GM21528 (cell line): ENCODE results near the gene BAZ1B.
"Not testable (repeated sequence)": the region's sequence is repeated elsewhere in the genome, so short reads cannot be mapped to it uniquely, and the experiment has no call there.

ENCODE experiments used
- ATAC-seq: cut with Tn5 transposase; IDR thresholded peaks from one replicate; pipeline ENCODE4 v1.9.1; 2021; ENCODE audit warnings: mild to moderate bottlenecking, moderate library complexity; ENCODE audit not compliant: unreplicated experiment, low FRiP score

Gene BAZ1B

DNA sequence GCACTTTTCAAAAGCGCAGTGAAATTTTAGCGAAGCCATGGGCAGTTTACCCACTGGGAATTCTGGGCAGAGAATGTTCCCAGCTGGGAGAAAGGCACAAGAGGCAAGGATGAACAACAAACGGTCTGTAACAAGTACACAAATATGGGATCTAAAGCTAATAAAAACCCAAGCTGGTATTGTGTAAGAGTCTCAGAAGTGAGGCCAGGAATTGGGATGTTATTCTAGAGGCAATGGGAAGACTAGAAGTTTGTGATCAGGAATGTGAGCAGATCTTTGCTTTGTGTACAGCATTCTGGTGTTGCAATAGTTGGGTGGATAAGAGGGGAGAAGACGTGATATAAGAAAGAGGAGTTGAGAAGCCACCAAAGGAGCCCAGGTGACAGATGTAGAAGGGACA, 73.5 kb downstream of the BAZ1B start:
- no peak for ATAC-seq

DNA sequence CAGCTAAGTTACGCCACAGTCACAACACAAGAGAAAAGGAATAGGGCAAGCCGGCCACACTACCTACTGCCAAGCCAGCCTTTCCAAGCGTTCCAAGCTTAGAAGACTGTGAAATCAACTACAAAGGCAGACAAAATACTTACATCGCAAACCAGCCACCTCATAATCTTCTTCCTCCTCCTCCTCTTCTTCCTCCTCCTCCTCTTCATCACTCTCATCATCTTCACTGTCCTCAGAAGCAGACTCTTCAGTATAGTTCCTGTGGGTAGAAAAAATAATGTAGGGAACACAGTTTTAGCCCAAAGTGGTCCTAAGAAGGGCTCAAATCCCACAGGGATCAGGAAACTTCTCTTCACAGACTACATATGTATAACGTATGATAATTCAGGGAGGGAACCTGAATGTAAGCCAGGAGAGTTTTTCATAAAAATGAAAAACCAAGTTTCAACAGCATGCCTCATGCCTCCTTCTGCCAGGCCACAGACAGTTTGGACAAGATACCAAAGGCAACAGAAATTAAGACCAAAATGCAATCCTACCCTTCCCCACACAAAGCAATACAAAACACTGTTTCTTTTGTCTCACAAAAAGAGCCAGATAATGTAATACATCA, 74.9 kb downstream of the BAZ1B start:
- no peak for ATAC-seq

DNA sequence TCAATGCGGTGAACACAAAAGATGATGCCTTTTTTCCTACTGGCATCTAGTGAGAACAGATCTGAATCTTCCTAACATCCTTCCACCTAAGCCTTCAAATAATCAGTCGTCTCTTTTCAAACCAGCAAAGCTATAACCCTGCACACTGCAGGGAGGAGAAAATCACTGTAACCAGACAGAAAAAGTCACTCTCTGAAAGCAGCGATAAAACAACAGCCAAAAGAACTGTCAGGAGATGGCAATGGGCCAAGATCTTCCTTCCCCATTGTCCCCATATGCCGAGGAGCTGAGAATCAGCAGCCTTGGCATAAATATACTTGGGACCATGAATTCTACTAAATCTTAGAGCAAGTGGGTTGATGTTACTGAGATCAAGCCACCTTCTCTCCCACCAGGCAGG, 75.4 kb downstream of the BAZ1B start:
- no peak for ATAC-seq

DNA sequence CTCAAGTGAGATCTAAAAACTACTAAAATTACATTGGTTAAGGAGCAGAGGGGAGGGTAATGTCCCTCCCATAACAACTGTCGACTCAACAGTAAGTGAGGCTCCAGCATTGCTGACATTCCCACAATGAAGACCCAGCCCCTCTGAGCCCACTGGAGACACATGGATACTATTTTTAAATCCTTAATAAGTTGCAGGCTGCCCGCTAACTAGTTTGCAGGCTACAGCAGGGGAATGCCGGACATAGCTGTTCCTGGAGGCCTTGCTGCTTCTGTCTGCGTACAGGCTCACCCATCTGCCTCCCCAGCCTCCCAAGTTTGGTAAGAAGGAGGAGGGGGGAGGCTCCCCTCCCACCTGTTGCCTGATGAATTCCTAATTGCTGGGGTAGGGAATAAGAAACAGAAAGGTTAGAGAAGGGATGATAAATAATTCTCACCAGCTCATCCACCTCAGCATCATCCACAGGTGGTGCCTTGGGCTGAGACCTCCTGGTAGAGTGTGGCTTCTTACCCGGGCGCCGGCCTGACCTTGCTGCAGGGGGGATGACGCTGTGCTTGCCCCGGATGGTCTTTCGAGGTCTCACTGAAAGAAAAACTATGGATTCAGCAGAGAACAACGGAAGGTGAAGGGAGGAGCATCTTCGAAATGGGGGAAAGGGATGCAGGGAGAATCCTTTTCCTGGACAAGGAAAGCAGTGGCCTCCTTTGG, 78.4 kb downstream of the BAZ1B start:
- ATAC-seq: no peak

DNA sequence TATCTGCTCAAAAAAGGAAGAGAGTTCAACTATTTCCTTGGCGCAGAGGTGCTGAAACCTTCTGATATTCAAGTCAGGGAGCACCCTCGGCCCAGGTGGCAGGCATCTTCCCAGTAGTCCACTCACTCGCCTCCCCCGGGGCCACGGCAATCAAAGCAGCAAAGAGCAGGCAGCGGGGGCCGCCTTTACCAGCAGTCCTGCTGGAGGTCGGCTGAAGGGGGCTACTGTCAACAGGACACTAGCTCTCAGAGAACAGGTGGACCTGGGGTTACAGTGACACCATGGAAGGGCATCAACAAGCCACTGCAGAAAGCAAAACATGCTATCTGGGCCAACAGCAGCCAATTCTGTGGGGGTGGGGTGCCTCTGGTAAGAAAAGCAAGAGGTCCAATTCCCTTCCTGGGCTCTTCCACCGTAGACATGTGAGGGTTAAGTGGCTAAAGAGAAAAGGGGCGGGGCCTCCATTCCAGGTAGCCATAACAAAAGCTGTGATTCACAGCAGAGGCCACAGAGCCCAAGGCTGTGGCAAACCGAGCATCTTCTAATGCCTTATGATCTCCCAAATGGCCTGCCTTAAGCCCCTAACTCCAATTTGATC, 79.1 kb downstream of the BAZ1B start:
- no peak for ATAC-seq

DNA sequence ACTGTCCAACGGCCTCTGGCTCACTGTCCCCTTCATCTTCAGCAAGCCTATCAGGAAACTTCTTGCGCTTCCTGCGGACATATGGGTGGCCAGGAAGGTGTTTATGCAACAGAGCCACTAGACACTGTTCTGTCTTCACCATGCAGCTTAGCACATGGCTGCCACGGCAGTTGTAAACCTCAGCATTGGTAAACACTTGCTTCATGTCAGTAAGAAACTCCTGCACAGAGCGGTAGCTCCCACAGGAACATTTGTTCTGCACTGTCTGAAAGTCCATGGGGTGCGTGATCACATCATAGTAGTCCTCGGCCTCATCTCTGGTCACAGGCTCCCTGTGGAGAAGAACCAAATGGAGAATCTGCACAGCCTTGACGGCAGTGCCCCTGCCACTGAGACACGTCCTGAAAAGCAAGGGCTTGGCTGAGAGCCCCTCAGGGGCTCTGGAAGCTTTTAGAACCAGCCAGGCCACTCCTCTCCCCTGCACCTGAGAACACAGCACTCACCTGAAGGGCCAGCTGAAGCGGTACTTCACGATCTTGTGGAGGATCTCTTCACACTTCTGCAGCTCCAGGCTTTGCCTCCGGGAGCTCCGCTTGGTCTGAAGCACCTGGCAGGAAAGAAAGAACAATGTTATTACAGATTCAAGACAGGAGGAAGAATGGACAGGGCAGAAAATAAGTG, 79.7 kb downstream of the BAZ1B start:
- no peak for ATAC-seq

DNA sequence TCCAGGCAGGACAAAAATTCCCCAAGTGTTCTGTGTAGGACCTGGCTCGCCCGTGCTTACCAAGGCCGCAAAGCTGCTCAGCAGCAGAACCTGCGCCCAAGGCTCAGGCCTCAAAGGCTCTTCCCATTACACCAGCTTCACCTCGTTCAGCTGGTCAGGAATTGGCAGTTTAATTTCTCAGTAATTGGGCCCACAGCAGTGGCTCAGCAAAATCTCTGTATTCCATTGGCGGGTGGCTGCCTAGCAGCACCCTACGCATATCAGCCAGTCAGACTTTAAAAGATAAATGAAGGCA, 82.7 kb downstream of the BAZ1B start:
- ATAC-seq: no peak

DNA sequence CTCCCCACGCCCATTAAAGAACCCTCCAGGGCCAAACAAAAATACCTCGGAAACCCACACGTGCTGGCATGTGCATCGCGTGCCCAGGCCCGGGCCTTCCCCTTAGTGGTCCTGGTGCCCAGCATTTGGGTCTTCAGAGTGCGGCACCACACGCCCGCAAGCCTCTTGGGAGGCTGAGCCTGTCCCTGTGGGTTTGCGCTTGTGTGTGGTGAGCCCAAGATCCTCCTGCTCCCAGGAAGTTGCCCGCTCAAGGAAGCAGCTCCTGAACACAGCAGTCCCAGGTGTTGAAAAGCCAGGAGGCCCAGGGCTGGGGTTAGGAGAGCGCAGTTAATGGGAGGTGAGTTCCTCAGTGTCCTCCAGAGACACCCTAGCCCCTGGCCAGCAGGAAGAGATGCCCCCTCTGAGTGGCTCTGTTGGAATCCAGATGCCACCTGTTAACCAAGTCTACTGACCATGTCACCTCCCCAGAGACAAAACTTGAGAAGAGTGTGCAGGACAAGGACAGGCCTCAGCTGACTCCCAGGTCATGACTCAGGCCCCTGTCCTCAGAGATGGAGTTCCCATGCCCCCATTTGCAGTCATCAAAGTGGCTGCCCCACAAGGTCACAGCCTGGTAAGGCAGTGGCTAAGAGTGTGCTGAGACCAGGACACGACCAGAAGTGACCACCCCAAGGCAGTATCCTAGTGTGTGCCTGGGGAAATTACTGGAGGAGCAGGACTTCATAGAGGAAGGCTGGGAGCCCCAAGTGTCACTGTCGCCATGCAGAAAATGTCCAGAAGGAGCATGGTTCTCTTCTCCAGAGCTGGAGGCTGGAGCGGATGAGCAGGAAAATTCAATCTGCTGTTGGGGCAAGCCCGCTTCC, 83.3 kb downstream of the BAZ1B start:
- no peak for ATAC-seq

DNA sequence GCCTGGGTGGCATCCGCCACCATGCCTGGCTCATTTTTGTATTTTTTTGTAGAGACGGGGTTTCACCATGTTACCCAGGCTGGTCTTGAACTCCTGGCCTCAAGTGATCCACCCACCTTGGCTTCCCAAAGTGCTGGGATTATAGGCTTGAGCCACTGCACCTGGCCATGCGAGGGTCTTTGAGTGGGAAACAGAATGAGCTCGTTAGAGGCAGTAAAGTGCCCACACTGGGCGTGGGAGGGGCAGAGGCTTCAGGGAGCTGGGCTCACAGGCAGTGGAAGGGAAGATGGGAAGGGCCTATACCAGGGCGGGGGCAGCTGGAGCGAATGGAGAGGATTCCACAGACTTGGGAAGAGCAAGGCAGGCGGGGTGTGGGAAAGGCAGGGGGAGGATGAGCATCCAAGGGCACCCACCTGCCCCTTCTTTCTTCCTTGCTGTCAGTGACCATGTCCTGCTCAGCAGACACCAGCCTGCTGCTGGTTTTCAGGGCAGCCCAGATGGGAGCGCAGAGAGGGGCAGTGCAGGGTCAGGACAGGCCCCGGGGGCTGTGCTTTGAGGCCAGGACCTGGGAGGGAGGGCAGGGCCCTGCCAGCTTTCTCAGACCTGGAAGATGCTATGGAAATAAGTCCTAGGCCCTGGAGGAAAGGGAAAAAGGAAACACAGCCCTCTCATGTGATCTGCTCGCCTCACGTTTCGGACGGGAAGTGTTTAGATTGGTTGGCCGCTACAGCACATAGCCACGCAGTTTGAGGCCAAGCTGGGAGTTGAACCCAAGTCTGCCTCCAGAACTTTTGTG, 84.3 kb downstream of the BAZ1B start:
- ATAC-seq: no peak

DNA sequence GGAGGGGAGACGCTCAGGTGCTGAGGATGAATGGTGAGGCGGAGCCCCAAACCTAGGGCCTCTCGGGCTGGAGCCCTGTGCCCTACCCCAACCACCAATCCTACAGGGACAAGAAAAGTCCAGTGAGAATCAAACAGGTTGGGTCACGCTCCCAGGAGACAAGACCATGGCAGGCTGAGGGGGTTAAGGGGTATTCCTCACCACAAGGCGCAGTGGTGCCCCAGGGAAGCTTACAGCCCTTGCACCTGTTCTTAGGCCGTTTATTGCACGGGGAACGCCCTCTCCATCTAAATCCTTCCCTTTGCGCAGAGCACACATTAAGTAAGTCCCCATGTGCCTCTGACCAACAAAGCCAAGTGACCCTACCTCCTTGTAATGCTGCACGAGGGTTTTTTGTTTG, 85.0 kb downstream of the BAZ1B start:
- no peak for ATAC-seq

DNA sequence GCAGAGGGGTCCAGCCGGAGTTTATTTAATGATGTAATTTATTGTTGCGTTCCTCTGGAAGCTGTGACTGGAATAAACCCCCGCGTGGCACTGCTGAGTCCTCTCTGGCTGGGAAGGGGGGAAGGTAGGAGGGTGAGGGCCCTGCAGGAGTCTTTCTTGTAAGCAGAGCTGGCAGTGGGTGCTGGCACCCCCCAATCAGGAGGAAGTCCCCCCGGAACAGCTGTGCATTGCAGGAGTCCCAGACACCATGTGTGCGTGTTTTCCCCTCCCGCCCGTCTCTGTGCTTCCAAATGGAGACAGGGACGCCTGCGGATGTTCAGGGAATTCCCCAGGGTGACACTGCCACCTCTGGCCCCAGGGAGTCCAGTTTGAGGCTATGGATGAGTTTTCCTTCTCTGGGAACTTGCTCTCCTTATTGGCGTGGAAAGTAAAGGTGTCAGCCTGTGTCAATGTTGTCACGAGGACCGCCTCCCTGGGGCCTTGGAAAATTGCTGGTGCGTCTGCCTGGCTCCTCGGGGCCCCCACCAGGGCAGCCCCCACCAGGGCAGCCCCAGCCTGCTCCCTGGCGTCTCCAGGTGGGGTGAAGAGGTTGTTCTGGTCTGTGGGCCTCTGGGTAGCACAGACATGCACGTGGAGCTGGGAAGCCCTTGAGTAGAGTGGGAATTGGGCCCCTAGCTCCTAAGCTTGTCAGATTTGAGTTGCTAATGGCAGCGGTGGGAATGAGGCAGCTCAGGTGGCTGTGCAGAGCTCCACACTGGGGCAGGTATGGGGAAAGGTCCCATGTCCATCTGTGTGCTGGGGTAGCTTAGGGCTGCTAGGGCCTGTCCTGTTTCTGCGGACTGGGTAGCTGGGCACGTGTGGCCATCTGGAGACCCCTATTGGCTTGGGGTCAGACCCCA, 85.8 kb downstream of the BAZ1B start:
- no peak for ATAC-seq

DNA sequence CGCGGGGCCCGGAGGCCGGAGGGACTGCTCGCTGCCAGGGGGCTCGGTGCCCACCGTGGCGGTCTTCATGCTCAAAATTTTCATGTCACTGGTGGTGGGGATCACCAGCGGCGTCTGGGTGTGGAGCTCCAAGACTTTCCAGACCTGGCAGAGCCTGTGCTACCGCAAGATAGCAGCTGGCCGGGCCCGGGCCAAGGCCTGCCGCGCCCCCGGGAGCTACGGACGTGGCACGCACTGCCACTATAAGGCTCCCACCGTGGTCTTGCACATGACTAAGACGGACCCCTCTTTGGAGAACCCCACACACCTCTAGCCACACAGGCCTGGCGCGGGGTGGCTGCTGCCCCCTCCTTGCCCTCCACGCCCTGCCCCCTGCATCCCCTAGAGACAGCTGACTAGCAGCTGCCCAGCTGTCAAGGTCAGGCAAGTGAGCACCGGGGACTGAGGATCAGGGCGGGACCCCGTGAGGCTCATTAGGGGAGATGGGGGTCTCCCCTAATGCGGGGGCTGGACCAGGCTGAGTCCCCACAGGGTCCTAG, 86.6 kb downstream of the BAZ1B start:
- ATAC-seq: no peak

DNA sequence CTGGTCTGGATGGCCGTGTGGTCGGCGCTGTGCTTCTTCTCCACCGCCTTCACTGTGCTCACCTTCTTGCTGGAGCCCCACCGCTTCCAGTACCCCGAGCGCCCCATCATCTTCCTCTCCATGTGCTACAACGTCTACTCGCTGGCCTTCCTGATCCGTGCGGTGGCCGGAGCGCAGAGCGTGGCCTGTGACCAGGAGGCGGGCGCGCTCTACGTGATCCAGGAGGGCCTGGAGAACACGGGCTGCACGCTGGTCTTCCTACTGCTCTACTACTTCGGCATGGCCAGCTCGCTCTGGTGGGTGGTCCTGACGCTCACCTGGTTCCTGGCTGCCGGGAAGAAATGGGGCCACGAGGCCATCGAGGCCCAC, 87.4 kb downstream of the BAZ1B start:
- no peak for ATAC-seq

DNA sequence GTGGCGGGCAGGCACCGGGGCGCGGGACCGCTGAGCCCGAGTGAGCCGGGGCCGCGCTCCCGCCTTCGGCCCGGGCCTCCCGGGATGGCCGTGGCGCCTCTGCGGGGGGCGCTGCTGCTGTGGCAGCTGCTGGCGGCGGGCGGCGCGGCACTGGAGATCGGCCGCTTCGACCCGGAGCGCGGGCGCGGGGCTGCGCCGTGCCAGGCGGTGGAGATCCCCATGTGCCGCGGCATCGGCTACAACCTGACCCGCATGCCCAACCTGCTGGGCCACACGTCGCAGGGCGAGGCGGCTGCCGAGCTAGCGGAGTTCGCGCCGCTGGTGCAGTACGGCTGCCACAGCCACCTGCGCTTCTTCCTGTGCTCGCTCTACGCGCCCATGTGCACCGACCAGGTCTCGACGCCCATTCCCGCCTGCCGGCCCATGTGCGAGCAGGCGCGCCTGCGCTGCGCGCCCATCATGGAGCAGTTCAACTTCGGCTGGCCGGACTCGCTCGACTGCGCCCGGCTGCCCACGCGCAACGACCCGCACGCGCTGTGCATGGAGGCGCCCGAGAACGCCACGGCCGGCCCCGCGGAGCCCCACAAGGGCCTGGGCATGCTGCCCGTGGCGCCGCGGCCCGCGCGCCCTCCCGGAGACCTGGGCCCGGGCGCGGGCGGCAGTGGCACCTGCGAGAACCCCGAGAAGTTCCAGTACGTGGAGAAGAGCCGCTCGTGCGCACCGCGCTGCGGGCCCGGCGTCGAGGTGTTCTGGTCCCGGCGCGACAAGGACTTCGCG, 88.0 kb downstream of the BAZ1B start:
- no peak for ATAC-seq

DNA sequence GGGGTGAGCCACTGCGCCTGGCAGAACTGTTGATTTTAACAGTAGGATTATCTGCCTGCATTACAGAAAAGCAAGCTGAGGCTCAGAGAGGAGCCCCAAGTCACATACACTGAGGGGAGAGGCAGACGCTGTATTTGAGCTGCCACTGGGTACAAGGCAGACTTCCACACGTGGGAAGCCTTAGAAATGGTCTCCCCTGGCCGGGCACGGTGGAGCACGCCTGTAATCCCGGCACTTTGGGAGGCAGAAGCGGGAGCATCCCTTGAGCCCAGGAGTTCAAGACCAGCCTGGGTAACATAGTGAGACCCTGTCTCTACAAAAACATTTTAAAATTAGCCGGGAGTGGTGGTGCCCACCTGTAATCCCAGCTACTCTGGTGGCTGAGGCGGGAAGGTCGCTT, 89.4 kb downstream of the BAZ1B start:
- no peak for ATAC-seq

DNA sequence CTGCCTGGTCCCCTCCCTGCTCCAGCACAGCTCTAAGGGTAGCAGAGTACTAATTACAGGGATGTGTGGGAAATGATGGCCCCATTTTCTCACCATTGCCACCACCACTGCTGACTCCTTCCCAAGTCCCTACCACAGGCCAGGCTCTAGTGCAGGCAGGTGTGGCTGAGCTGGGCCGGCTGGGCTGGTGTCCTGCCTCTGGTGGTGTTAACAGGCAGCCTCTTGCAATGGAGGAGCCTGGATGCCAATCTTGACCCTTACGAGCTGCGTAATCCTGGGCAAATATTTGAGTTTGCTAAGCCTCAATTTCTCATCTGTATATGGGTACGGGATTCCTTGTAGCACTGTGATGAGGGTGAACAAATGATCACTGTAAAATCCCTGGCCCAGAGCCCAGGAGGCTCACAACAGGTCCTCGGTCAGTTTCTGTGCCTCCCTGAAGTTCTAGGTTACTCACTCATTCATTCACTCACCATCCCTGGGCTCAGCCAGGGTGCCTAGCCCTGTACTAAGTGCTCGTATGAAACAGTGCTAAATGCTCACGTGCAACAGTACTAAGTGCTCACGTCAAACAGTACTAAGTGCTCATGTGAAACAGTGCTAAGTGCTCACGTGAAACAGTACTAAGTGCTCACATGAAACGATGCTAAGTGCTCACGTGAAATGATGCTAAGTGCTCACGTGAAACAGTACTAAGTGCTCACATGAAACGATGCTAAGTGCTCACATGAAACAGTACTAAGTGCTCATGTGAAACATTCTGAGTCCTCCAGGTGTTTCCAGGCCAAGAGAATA, 90.9 kb downstream of the BAZ1B start:
- no peak for ATAC-seq

DNA sequence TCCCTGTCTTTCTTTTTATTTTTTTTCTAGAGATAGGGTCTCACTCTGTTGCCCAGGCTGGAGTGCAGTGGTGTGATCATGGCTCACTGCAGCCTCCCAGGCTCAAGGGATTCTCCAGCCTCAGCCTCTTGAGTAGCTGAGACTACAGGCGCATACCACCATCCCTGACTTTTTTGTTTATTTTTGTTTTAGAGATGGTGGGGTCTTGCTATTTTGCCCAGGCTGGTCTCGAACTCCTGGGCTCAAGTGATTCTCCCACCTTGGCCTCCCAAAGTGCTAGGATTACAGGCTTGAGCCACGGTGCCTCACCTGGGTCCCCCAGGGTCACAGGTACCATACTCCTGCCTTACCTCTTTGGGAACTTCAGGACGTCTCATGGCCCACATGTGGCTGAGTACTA, 91.6 kb downstream of the BAZ1B start:
- not testable (repeated sequence) for ATAC-seq
